H1 (cell line): Measurements from ENCODE around the gene EPB41L2. TPM values are rescaled to one million over a fixed set of nuclear protein-coding genes. Genes with fewer than 3 reads are reported as not detected.

Source experiments
- CTCF ChIA-PET: fragments of 300-600 bp; sonication (Branson Sonifier 250); formaldehyde crosslinking; loops from one replicate; lab custom pipeline; 2021; ENCODE audit not compliant: partially characterized antibody; lab: Charles Lee
- POLR2A ChIA-PET: fragments of 300-600 bp; sonication (Branson Sonifier 250); formaldehyde crosslinking; loops from one replicate; lab custom pipeline; 2021; ENCODE audit warnings: inconsistent platforms; ENCODE audit not compliant: partially characterized antibody; lab: Charles Lee
- DNase-seq, 2 experiments: peaks; one replicate each; pipeline versions ENCODE4 v3.0.0 to v3.0.0-alpha.2; 2010 to 2022; ENCODE audit warnings: low spot score in 2 of 2, low read depth in 1 of 2, mixed read lengths in 1 of 2
- FAIRE-seq: peaks from 2 replicates; lab custom pipeline; 2011; peaks lifted over from hg19 to GRCh38; lab: Jason Lieb, UNC
- H2AFZ ChIP-seq: 2 replicates; pipeline ENCODE4 v1.8.1; 2012; ENCODE audit warnings: low read length, inconsistent platforms
- H2AK5ac ChIP-seq: 2 replicates; pipeline ENCODE4 v1.6.1; 2013; ENCODE audit warnings: low read depth, low read length
- H2BK120ac ChIP-seq: replicated peaks from 2 replicates; pipeline ENCODE3; 2013; ENCODE audit warnings: low read depth, low read length, inconsistent platforms
- H2BK12ac ChIP-seq: 2 replicates; pipeline ENCODE4 v1.6.1; 2013; ENCODE audit warnings: low read depth, low read length
- H2BK15ac ChIP-seq: 2 replicates; pipeline ENCODE4 v1.6.1; 2013; ENCODE audit warnings: low read length
- H2BK20ac ChIP-seq: 2 replicates; pipeline ENCODE4 v1.6.1; 2013; ENCODE audit warnings: low read length
- H2BK5ac ChIP-seq: 2 replicates; pipeline ENCODE4 v1.6.1; 2013; ENCODE audit warnings: low read depth, low read length
- H3K14ac ChIP-seq: 2 replicates; pipeline ENCODE4 v1.6.1; 2013; ENCODE audit warnings: inconsistent platforms; ENCODE audit not compliant: insufficient read length
- H3K18ac ChIP-seq: 2 replicates; pipeline ENCODE4 v1.6.1; 2013; ENCODE audit warnings: low read length; ENCODE audit errors: extremely low read depth
- H3K23ac ChIP-seq: 2 replicates; pipeline ENCODE4 v1.6.1; 2013; ENCODE audit warnings: inconsistent platforms; ENCODE audit not compliant: insufficient read length
- H3K23me2 ChIP-seq: 2 replicates; pipeline ENCODE4 v1.6.1; 2013; ENCODE audit warnings: low read depth, low read length
- H3K27ac ChIP-seq: 2 replicates; pipeline ENCODE4 v1.6.1; 2011; ENCODE audit warnings: low read depth, low read length, inconsistent platforms
- H3K27me3 ChIP-seq, 4 experiments: replicated peaks in 1 of 4; 1 replicate in 1 of 4; 2 replicates in 3 of 4; pipeline versions ENCODE4 v1.6.1 to v1.8.1; 2011 to 2013; ENCODE audit warnings: low read length in 3 of 4, mild to moderate bottlenecking in 3 of 4, inconsistent platforms in 2 of 4, mixed read lengths in 2 of 4, moderate library complexity in 1 of 4; ENCODE audit not compliant: control insufficient read depth in 3 of 4, insufficient read depth in 3 of 4; ENCODE audit errors: extremely low read depth in 1 of 4
- H3K36me3 ChIP-seq, 4 experiments: 2 replicates each; pipeline versions ENCODE4 v1.6.1 to v1.8.1; 2011 to 2013; ENCODE audit warnings: mild to moderate bottlenecking in 4 of 4, low read length in 3 of 4, moderate library complexity in 2 of 4, control low read depth in 1 of 4, inconsistent platforms in 1 of 4; ENCODE audit not compliant: insufficient read depth in 4 of 4, control insufficient read depth in 2 of 4
- H3K4ac ChIP-seq: replicated peaks from 2 replicates; pipeline ENCODE3; 2013; ENCODE audit warnings: low read length, low read depth, mixed read lengths, inconsistent platforms; ENCODE audit not compliant: insufficient read length
- H3K4me1 ChIP-seq, 4 experiments: replicated peaks in 1 of 4; 1 replicate in 1 of 4; 2 replicates in 3 of 4; pipeline versions ENCODE4 v1.6.1 to v1.8.1; 2011 to 2013; ENCODE audit warnings: low read length in 3 of 4, inconsistent platforms in 2 of 4, mixed read lengths in 1 of 4; ENCODE audit not compliant: insufficient read depth in 4 of 4, control insufficient read depth in 3 of 4
- H3K4me2 ChIP-seq, 2 experiments: 2 replicates each; pipeline versions ENCODE4 v1.6.1 to v1.8.1; 2011 to 2013; ENCODE audit warnings: low read depth in 2 of 2, low read length in 2 of 2, control low read depth in 1 of 2, inconsistent platforms in 1 of 2, mild to moderate bottlenecking in 1 of 2; ENCODE audit not compliant: insufficient read depth in 1 of 2
- H3K4me3 ChIP-seq, 4 experiments: fragments of 200-600, 300-600 bp in 1 of 4; sonication (generic), shearing (Covaris generic), sonication (Bioruptor Twin) in 1 of 4; 2 replicates each; pipeline versions ENCODE4 v1.5.1 to v1.8.1; 2011 to 2016; ENCODE audit warnings: low read length in 4 of 4, low read depth in 3 of 4, control low read depth in 2 of 4, inconsistent platforms in 2 of 4, mild to moderate bottlenecking in 2 of 4, mixed read lengths in 1 of 4, moderate library complexity in 1 of 4; ENCODE audit not compliant: insufficient read depth in 2 of 4; ENCODE audit errors: extremely low read depth in 1 of 4
- H3K56ac ChIP-seq: replicated peaks from 2 replicates; pipeline ENCODE3; 2013; ENCODE audit warnings: low read depth, mild to moderate bottlenecking, mixed read lengths, low read length, inconsistent platforms; ENCODE audit not compliant: insufficient read length
- H3K79me1 ChIP-seq: 2 replicates; pipeline ENCODE4 v1.6.1; 2013; ENCODE audit warnings: low read depth, low read length, control low read depth
- H3K79me2 ChIP-seq, 2 experiments: 2 replicates each; pipeline versions ENCODE4 v1.6.1 to v1.8.1; 2012 to 2013; ENCODE audit warnings: low read length in 2 of 2, mild to moderate bottlenecking in 2 of 2, inconsistent platforms in 1 of 2; ENCODE audit not compliant: insufficient read depth in 2 of 2, control insufficient read depth in 1 of 2
- H3K9ac ChIP-seq, 4 experiments: replicated peaks in 1 of 4; 1 replicate in 1 of 4; 2 replicates in 3 of 4; pipeline versions ENCODE4 v1.6.1 to v1.8.1; 2011 to 2013; ENCODE audit warnings: low read depth in 3 of 4, low read length in 3 of 4, control low read depth in 2 of 4, mild to moderate bottlenecking in 2 of 4, moderate library complexity in 2 of 4, inconsistent platforms in 1 of 4; ENCODE audit errors: extremely low read depth in 1 of 4
- H3K9me3 ChIP-seq, 2 experiments: 2 replicates each; pipeline versions ENCODE4 v1.6.1 to v1.8.1; 2012 to 2013; ENCODE audit warnings: mild to moderate bottlenecking in 2 of 2, moderate library complexity in 2 of 2, control low read depth in 1 of 2, inconsistent platforms in 1 of 2, low read depth in 1 of 2, low read length in 1 of 2, mixed read lengths in 1 of 2; ENCODE audit not compliant: insufficient read depth in 2 of 2
- H4K20me1 ChIP-seq, 2 experiments: replicated peaks in 1 of 2; 2 replicates each; pipeline versions ENCODE3 to v1.8.1; 2011 to 2013; ENCODE audit warnings: inconsistent platforms in 2 of 2, low read length in 2 of 2, mild to moderate bottlenecking in 1 of 2; ENCODE audit not compliant: insufficient read depth in 2 of 2, control insufficient read depth in 1 of 2
- H4K5ac ChIP-seq: 2 replicates; pipeline ENCODE4 v1.6.1; 2013; ENCODE audit warnings: low read length, low read depth, mixed read lengths, inconsistent platforms; ENCODE audit not compliant: insufficient read length
- H4K8ac ChIP-seq: 2 replicates; pipeline ENCODE4 v1.8.0; 2013; ENCODE audit warnings: mild to moderate bottlenecking, moderate library complexity, low read length, inconsistent platforms; ENCODE audit not compliant: insufficient read depth; ENCODE audit errors: extremely low read depth
- H4K91ac ChIP-seq: replicated peaks from 2 replicates; pipeline ENCODE3; 2013; ENCODE audit warnings: low read length, mixed read lengths, inconsistent platforms; ENCODE audit not compliant: insufficient read length
- CBX8 ChIP-seq: fragments of 300-800, 300-1000 bp; sonication (generic); IDR thresholded peaks from 2 replicates; pipeline ENCODE4 v1.7.1; 2016; ENCODE audit warnings: low read depth, low read length, borderline replicate concordance
- CHD2 ChIP-seq: IDR thresholded peaks from 2 replicates; pipeline ENCODE4 v1.6.1; 2012; ENCODE audit warnings: low read length, improper control_type of control experiment
- CTBP2 ChIP-seq: IDR thresholded peaks from 2 replicates; pipeline ENCODE4 v1.7.0; 2011; ENCODE audit warnings: borderline replicate concordance, mild to moderate bottlenecking, moderate library complexity, mixed read lengths, low read length; ENCODE audit not compliant: insufficient read depth, insufficient read length
- EP300 ChIP-seq, 2 experiments: IDR thresholded peaks; 1 replicate in 1 of 2; 2 replicates in 1 of 2; pipeline ENCODE4 v1.6.1; 2011 to 2012; ENCODE audit warnings: low read depth in 2 of 2, low read length in 2 of 2, mild to moderate bottlenecking in 2 of 2, borderline replicate concordance in 1 of 2, inconsistent platforms in 1 of 2, moderate library complexity in 1 of 2
- FOSL1 ChIP-seq: IDR thresholded peaks from 2 replicates; pipeline ENCODE4 v1.6.1; 2011; ENCODE audit warnings: mild to moderate bottlenecking, low read depth, low read length, moderate library complexity; ENCODE audit not compliant: insufficient read depth
- GABPA ChIP-seq: IDR thresholded peaks from 2 replicates; pipeline ENCODE4 v1.6.1; 2011; ENCODE audit warnings: mild to moderate bottlenecking, low read length, moderate library complexity, borderline replicate concordance; ENCODE audit not compliant: insufficient read depth
- JUN ChIP-seq: IDR thresholded peaks from 2 replicates; pipeline ENCODE4 v1.6.1; 2011; ENCODE audit warnings: low read depth, mild to moderate bottlenecking, improper control_type of control experiment, low read length
- JUND ChIP-seq: IDR thresholded peaks from 2 replicates; pipeline ENCODE4 v1.6.1; 2011; ENCODE audit warnings: mild to moderate bottlenecking, improper control_type of control experiment, low read length
- POLR2AphosphoS5 ChIP-seq: IDR thresholded peaks from 2 replicates; pipeline ENCODE4 v1.6.1; 2011; ENCODE audit warnings: low read depth, low read length
- POU5F1 ChIP-seq: IDR thresholded peaks from 2 replicates; pipeline ENCODE4 v1.6.1; 2011; ENCODE audit warnings: low read depth, mild to moderate bottlenecking, low read length, moderate library complexity
- RBBP5 ChIP-seq: IDR thresholded peaks from 2 replicates; pipeline ENCODE4 v1.7.1; 2012; ENCODE audit warnings: low read depth, mild to moderate bottlenecking, inconsistent platforms, low read length, moderate library complexity, borderline replicate concordance
- RXRA ChIP-seq: IDR thresholded peaks from 2 replicates; pipeline ENCODE4 v1.6.1; 2011; ENCODE audit warnings: low read depth, mild to moderate bottlenecking, low read length, moderate library complexity; ENCODE audit not compliant: insufficient read depth
- USF2 ChIP-seq: IDR thresholded peaks from 2 replicates; pipeline ENCODE4 v1.6.1; 2011; ENCODE audit warnings: low read length, improper control_type of control experiment
- WGBS, 2 experiments: shearing (Covaris generic) in 1 of 2; methylation state at CpG; one replicate each; pipeline versions ENCODE4 v1.1.6 to v1.1.7; 2013 to 2015; ENCODE audit warnings: low lambda C conversion rate in 2 of 2, mixed read lengths in 2 of 2, inconsistent platforms in 1 of 2, low coverage in 1 of 2, missing lambda C conversion rate in 1 of 2; ENCODE audit not compliant: insufficient replicate concordance in 2 of 2, insufficient coverage in 1 of 2, insufficient read length in 1 of 2; ENCODE audit errors: extremely low coverage in 1 of 2, missing lambda C conversion rate in 1 of 2; 5-methylcytosine and 5-hydroxymethylcytosine counted together
- polyA plus RNA-seq, 7 experiments: library from polyadenylated mRNA; depleted of rRNA in 3 of 7; stranded (reverse) in 5 of 7; unstranded in 2 of 7; fragments of >200 nt in 5 of 7; fragments of 200-250 nt in 2 of 7; gene quantifications; 1 replicate in 5 of 7; 2 replicates in 1 of 7; 4 replicates in 1 of 7; pipeline versions ENCODE4 v1.2.1 to v1.2.3, GENCODE V29; 2011 to 2013; ENCODE audit warnings: missing spikeins in 2 of 7, mixed read lengths in 2 of 7
- total RNA-seq: library from RNA; stranded (reverse); fragmentation: NEBNext Ultra II Directional; extraction: Animal tissue kit (Norgen Biotek cat#: 25700); gene quantifications from 2 replicates; pipeline ENCODE4 v1.2.1, GENCODE V29; 2021

The EPB41L2 gene
- total and polyA plus RNA-seq, 2 of the 8 experiments (the other 6 are each of a cell fraction or from before 2014, with no cell fraction given), result 22.5 to 123 TPM

GRCh38 chr6:130969166-130969565, 93.9 kb downstream of the EPB41L2 start:
- H3K23ac ChIP-seq, result no peak overlapping the region
- H3K79me2 ChIP-seq, result peaks cover 0 to 48% of the 10 kb centered on the region in 2 experiments; a peak in 2 of 4 replicates
- H3K27me3 ChIP-seq, result no peaks in the 10 kb centered on the region
- no peak overlapping the region for H2AK5ac ChIP-seq
- H3K4me2 ChIP-seq, result no peak overlapping the region
- no peak overlapping the region for H2BK120ac ChIP-seq
- H3K14ac ChIP-seq, result no peak overlapping the region
- DNase-seq, result no peak
- no peak overlapping the region for H3K4me3 ChIP-seq
- H3K4ac ChIP-seq, result no peak overlapping the region
- H3K56ac ChIP-seq, result no peak overlapping the region
- no peak overlapping the region for H2BK12ac ChIP-seq
- 82% methylated on average over 4 of the region's 4 CpGs; no CpG with 5 or more reads in 1 of the 2 experiments for WGBS, 2 experiments
- no peaks in the 10 kb centered on the region for H3K23me2 ChIP-seq
- no peaks in the 10 kb centered on the region for H3K9me3 ChIP-seq
- no peak overlapping the region for H4K91ac ChIP-seq
- H3K79me1 ChIP-seq, result peaks cover 4% of the 10 kb centered on the region
- H2AFZ ChIP-seq, result no peak overlapping the region
- H3K18ac ChIP-seq, result no peak overlapping the region
- no peak for FAIRE-seq
- ChIA-PET POLR2A (interaction anchor here (1.3 kb wide), 1 partner anchor 10 kb away, joined by 4 read pairs; no protein-coding TSS in a partner anchor), CTCF (no interaction called here)
- H2BK5ac ChIP-seq, result no peak overlapping the region
- no peak overlapping the region for H2BK20ac ChIP-seq
- H2BK15ac ChIP-seq, result no peak overlapping the region
- H4K5ac ChIP-seq, result no peak overlapping the region
- H4K20me1 ChIP-seq, result no peaks in the 10 kb centered on the region
- H3K27ac ChIP-seq, result no peak overlapping the region
- H3K36me3 ChIP-seq, result no peaks in the 10 kb centered on the region
- no peak overlapping the region for H4K8ac ChIP-seq
- H3K4me1 ChIP-seq, result peaks cover 0 to 8% (median 6%) of the 10 kb centered on the region in 4 experiments; a peak in 3 of 7 replicates
- H3K9ac ChIP-seq, result no peak overlapping the region
- no peak for TF ChIP-seq GABPA
- TF ChIP-seq FOSL1, result no peak
- no peak for TF ChIP-seq CHD2
- TF ChIP-seq JUN, result no peak
- no peak for TF ChIP-seq POLR2AphosphoS5
- TF ChIP-seq CTBP2, result no peak
- TF ChIP-seq USF2, result no peak
- no peak for TF ChIP-seq EP300 (IDR thresholded peaks at IDR 0.05; ENCODE audit: borderline replicate concordance in 1 of 2, low read depth in 2 of 2, low read length in 2 of 2)
- TF ChIP-seq POU5F1, result no peak
- TF ChIP-seq RXRA, result no peak
- TF ChIP-seq CBX8, result no peak
- no peak for TF ChIP-seq RBBP5
- TF ChIP-seq JUND, result no peak
